Right ventricle myocardium superior (tissue), 1 donor: ENCODE results near the gene VMP1. TPM values are rescaled to one million over a fixed set of nuclear protein-coding genes. Genes with fewer than 3 reads are reported as not detected.
"Not testable (repeated sequence)": the region's sequence is repeated elsewhere in the genome, so short reads cannot be mapped to it uniquely, and the experiment has no call there.

Experiments used
- ATAC-seq: fragments of 200-7000 bp; cut with Tn5 transposase; one replicate; pipeline ENCODE4 v1.9.1; 2020; ENCODE audit warnings: mild to moderate bottlenecking; ENCODE audit not compliant: poor library complexity
- DNase-seq: peaks from one replicate; pipeline ENCODE4 v3.0.0-alpha.2; 2020
- intact Hi-C: fragments of 100-400 bp; cut with DNase I; formaldehyde crosslinking; loops from one replicate; pipeline ENCODE4 v1.11.2; 2022
- total RNA-seq: library from RNA; stranded (reverse); fragmentation: NEBNext Ultra II Directional; extraction: Animal tissue kit (Norgen Biotek cat#: 25700); gene quantifications from one replicate; pipeline ENCODE4 v1.2.1, GENCODE V29; 2021
- donor health status: DM: no; HTN: yes; CAD: no; lungs with severe emphysema.

The VMP1 gene
- total RNA-seq, 1 donor from 2014 or later, result 49.4 TPM

- DNase-seq, ATAC-seq, intact Hi-C loops: not testable (repeated sequence)
These were observed 83.0 kb downstream of the VMP1 start for GRCh38 chr17:59790418-59790817.

- ATAC-seq, result peak; percentile 19
- intact Hi-C loops, result no loop called here
- no peak for DNase-seq
These were observed 83.5 kb downstream of the VMP1 start for GRCh38 chr17:59790910-59791309.

GRCh38 chr17:59791603-59792457 is 84.4 kb downstream of the VMP1 start:
- DNase-seq (no peak), ATAC-seq (no peak)
- intact Hi-C loops, result no loop called here

- ATAC-seq, intact Hi-C loops, DNase-seq: not testable (repeated sequence)
These were observed 85.0 kb downstream of the VMP1 start for GRCh38 chr17:59792458-59792823.

- intact Hi-C loops, result no loop called here
- DNase-seq, result no peak
- ATAC-seq, result peak; percentile 43
These were observed 85.8 kb downstream of the VMP1 start for GRCh38 chr17:59793205-59793604.

- ATAC-seq (no peak), DNase-seq (no peak)
- intact Hi-C loops, result no loop called here
These were observed 88.7 kb downstream of the VMP1 start for GRCh38 chr17:59796138-59796537.

GRCh38 chr17:59796785-59797205 is 89.3 kb downstream of the VMP1 start:
- intact Hi-C loops, result no loop called here
- ATAC-seq, result no peak
- DNase-seq, result no peak

- no peak for ATAC-seq
- DNase-seq, result no peak
- intact Hi-C loops, result no loop called here
These were observed 90.7 kb downstream of the VMP1 start for GRCh38 chr17:59798111-59798510.

- DNase-seq (no peak), ATAC-seq (no peak)
- intact Hi-C loops, result no loop called here
These were observed 93.1 kb downstream of the VMP1 start for GRCh38 chr17:59800530-59800942.

GRCh38 chr17:59802160-59802559 is 94.7 kb downstream of the VMP1 start:
- intact Hi-C loops, result no loop called here
- DNase-seq (no peak), ATAC-seq (no peak)

- ATAC-seq (peak; percentile 53), DNase-seq (no peak)
- intact Hi-C loops, result no loop called here
These were observed 97.5 kb downstream of the VMP1 start for GRCh38 chr17:59804901-59805465.

GRCh38 chr17:59806322-59806721 is 98.9 kb downstream of the VMP1 start:
- intact Hi-C loops, ATAC-seq, DNase-seq: not testable (repeated sequence)

- intact Hi-C loops, result no loop called here
- DNase-seq (no peak), ATAC-seq (no peak)
These were observed 100.5 kb downstream of the VMP1 start for GRCh38 chr17:59807892-59808509.

GRCh38 chr17:59810894-59811153 is 103.4 kb downstream of the VMP1 start:
- intact Hi-C loops, result no loop called here
- no peak for DNase-seq
- ATAC-seq, result no peak

- intact Hi-C loops, result no loop called here
- ATAC-seq, result no peak
These were observed 103.8 kb downstream of the VMP1 start for GRCh38 chr17:59811209-59811608.

GRCh38 chr17:59812139-59812538 is 104.7 kb downstream of the VMP1 start:
- ATAC-seq (no peak), DNase-seq (no peak)
- intact Hi-C loops, result no loop called here

More at GRCh38 chr17:59811209-59811608, 103.8 kb downstream of the VMP1 start:
- DNase-seq, result no peak

GRCh38 chr17:59814276-59814675 is 106.8 kb downstream of the VMP1 start:
- DNase-seq, result no peak
- ATAC-seq, result no peak
- intact Hi-C loops, result no loop called here

GRCh38 chr17:59814685-59815084 is 107.2 kb downstream of the VMP1 start:
- intact Hi-C loops, result no loop called here
- ATAC-seq (no peak), DNase-seq (no peak)

- intact Hi-C loops, result no loop called here
These were observed 108.5 kb downstream of the VMP1 start for GRCh38 chr17:59815965-59816364.

More at GRCh38 chr17:59815965-59816364, 108.5 kb downstream of the VMP1 start:
- DNase-seq, result no peak
- ATAC-seq, result no peak
